GM18907 (cell line): ENCODE measurements around the gene RGS7BP.
"Not testable (repeated sequence)": the region's sequence is repeated elsewhere in the genome, so short reads cannot be mapped to it uniquely, and the experiment has no call there.

Experiments used
- ATAC-seq: cut with Tn5 transposase; IDR thresholded peaks from one replicate; pipeline ENCODE4 v1.9.1; 2021; ENCODE audit warnings: mild to moderate bottlenecking, moderate library complexity; ENCODE audit not compliant: unreplicated experiment

RGS7BP gene

GRCh38 chr5:64557911-64558310 is 52.1 kb downstream of the RGS7BP start:
- ATAC-seq, result no peak

DNA sequence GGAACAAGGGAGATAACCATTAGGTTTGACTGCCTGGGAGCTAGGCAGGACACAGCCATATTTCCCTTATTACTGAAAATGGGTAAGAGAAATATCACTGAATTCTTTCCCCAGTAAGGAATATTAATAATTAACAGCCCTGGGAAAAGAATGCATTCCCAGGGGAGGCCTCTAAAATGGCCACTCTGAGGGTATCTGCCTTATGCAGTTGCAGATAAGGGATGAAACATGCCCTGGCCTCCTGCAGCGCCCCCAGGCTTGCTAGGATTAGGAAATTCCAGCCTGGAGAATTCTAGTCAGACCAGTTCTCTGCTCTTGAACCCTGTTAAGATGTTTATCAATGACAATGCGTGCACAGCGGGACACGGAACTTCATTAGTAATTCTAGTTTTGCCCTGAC is 52.8 kb downstream of the RGS7BP start:
- ATAC-seq, result not testable (repeated sequence)

DNA sequence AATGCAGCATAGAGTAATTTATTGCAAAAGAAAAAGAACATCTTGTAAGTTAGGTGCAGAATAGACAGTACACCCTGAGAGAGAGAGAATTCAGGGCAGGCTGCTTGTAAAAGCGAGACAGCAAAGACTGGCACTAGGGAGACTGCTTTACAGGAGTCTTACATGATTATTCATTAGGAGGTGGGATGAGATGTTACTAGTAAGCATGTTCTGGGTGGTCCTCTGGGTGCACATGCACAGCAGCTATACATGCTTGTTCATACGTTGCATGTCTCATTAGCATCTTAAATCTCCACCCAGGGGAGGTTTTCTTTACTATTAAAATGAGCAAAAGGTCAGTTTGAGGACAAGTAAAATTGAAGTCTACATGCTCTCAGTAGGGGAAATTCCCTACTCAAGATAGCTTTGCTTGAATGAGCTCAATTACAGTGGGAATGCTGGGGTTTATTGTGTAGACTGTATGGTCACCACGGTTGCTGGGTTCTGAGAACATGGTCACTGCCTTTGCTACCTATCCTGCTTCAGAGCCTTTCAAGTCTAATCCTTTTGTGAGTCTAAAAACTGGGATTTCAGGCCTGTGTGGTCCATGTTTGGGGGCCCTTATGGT is 60.6 kb downstream of the RGS7BP start:
- no peak for ATAC-seq

GRCh38 chr5:64569858-64570257 is 64.0 kb downstream of the RGS7BP start:
- no peak for ATAC-seq

DNA sequence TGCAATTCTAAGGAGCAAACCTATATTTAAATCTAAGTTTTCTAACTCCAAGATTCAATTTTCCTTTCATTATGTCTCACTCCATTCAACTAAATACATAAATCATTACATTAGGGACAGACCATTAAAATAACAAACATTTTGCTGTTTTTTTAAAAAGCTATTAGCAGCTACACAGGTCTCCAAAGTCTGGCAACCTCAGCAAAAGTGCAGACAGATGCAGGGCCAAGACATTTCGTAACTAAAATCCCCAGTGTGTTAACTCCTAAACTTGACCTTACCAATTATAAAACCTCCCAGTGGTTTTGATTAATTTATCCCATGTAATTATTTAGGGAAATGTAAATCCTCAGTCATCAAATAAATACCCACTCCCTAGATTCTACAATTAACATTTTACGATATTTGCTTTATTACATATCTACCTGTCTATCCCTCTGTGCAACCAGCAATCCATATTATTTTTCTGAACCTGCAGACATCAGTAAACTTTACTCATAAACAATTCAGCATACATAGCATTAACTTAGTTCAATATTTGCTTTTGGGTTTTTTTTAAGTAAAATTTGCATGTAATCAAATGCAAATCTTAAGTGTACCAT is 64.7 kb downstream of the RGS7BP start:
- no peak for ATAC-seq

- no peak for ATAC-seq
Measured at GRCh38 chr5:64575561-64575960, 69.7 kb downstream of the RGS7BP start.

DNA sequence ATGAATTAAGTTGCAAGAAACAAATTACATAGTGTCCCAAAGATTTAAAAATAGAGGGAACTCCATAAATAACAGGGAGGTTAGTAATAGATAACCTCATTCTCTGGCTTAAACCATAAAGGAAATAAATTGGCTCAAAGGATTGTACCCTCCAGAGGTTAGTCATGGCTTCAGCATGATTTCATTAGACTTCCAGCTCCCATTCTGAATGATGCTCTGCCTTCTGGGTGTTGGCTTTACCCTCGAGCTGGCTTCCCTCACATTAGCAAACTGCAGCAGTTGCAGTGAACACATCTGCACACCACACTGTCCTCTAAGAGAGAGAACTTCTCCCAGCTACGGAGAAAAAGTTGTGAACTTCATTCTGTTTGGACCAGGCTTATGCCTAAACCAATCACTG is 70.4 kb downstream of the RGS7BP start:
- ATAC-seq, result no peak

DNA sequence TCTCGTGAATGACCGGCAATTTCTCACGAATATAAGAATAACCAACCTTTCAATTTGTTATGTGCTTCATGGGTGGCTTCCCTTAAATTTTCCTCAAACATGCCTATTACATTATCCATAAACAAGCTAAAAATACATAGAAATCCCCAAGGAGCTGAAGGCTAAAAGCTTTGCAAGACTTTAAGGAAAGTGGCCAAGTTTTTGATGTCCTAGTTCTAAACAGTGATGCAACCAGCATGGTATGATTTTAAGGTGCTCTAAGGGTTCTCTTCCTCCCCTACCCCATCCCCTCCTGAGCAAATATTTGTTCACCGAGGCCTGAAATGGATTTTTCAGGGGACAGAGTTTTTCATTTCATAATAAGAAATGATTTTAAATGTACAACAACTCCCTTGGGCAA is 79.8 kb downstream of the RGS7BP start:
- ATAC-seq, result no peak

DNA sequence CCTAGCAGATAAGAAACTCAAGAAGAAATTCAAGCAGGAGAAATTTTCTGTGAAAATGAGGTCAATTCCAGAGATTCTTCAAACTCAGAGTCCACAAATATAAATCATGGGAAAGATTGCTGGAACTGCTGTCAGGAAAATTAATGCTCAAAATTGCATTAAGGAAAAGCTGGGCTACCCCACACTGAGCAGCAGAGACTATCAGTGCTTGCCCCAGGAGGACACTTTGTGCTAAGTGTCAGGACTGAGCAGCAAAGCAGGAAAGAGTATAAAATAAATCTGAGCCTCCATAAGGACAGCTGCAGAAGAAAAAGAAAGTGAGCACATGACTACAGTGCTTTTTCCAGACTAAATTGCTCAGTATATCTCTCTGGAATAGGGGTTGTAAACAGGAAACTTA is 81.6 kb downstream of the RGS7BP start:
- no peak for ATAC-seq

DNA sequence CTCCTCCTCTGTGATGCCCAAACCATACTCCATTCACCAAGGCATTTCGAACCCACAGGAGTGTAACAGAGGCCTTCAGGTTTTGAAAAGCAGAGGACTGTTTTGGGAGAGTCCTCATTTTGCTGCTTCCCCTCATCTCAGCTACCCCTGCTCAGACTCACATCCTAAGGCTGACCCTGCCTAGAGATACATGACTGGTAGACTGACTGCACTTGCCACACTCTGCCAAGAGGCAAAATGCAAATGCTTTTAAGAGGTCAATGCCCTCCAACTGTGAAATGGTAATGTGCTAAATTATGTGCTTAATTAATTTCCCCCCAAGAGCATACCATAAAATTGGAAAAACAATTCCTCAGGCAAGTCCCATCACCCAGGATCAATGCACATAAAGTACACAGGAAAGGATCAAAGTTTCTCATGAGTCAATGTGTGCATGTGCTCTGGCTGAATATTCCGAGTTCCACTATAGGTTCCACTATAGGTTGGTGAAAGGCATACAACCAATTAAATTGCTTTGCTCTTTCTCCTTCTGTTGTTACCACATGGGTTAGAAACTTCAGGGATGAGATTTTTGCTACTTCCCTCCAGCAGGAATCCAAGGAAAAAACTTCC is 87.0 kb downstream of the RGS7BP start:
- ATAC-seq, result no peak

DNA sequence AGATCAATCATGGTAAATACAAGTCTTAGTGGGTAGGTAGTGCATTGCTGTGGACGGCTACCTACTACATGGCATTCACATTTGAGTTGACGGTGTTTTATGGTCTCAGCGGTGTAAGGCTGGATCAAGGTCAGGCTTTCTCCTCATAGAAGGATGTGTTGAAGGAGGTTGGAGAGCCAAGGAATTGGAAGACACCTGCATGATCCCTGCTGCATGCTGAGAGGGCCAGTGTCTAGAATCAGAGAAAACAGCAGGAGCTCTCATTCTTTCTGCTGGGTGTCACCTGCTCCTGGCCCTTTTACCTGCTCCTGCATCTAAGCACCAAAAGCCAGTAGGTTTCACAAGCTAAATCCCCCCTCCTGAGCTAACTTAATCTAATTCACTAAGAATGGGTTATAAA is 88.2 kb downstream of the RGS7BP start:
- ATAC-seq, result no peak

DNA sequence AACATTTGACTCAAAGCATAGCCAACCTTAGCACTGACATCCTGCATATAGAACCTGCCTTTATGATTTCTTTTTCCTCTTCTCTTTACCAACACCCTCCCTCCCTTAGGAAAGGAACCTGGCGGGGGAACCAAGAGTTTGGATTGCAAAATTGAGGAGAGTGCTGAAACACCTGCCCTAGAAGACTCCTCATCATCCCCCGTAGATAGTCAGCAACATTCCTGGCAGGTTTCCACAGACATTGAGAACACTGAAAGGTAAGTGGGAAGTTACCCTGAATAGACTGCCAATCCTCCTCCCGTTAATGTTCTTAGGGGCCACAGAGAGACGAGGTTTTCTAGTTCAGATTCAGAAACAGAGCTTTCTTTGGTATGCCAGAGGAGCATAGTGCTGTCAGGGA is 88.8 kb downstream of the RGS7BP start:
- no peak for ATAC-seq

DNA sequence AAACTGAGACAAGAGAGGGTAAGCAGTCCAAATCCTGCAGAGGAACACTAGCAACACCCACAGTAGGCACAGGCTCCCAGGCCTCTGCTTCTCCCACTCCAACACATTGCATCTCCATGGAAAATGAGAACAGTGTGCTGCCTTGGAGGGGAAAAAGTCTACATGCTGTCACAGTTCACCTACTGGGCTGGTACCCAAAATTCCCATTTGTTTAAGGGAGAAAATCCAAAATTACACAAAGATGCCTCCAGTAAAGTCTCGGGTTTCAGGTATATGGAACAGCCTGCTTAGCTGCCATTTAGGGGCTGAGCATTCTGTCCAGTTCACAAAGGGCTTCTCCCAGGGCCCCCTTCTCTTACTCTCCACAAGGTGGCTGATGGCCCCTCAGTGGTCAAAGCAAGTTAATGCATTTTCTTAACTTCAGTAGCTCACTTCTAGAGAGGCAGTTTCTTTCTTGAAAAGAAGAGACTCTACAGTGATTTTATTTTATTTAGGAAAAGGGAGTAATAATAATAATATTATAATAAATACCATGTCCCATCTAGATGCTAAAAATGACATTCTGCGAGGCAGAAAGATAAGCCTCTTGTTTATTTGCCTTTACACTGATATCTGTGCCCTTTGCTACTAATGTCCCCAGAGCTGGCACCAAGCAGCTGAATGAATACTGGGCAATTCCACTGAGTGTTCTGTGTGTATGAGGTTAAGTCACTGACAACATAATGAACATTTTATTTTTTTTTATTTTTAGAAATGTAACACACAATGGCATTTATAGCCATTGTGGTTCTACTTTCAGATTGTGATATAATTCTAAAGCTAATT is 89.4 kb downstream of the RGS7BP start:
- ATAC-seq, result peak; percentile 54

DNA sequence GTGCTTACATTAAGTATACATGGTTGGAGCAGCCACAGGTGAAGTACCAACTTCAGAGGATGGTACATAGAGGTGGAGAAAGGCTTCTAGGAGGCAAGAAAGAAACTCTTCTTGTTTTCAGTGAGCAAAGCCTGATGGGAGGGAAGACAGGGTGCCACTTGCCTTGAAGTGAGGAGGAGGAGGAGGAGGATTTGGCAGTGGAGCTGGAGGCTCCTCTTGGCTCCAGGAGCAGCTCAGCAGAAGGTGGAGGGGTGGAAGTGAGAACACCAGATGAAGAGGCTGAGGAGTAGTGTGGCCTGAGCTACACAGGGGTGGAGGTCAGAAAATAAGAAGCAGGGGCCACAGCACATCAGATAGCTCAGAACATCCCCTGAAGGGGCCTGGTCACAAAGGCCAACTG is 93.4 kb downstream of the RGS7BP start:
- ATAC-seq, result no peak

DNA sequence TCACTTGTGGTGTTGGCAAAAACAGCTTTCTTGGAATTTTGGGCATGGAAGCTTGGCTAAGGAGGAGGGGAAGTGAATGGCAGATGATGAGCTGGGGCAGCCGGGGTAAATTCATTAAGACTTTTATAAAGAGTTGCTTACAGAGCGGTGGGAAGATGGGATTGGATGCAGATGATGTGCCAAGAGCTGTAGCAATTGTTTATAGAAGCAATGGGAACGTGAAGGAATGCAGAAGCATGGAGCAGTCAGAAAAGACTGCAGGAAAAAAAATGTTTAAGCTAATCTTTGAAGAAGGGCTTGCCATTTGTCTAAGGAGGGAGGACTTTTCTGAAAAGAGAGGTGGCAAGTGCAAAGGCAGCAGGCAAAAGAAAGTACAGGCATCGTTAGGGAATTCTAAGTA is 97.9 kb downstream of the RGS7BP start:
- ATAC-seq, result no peak

DNA sequence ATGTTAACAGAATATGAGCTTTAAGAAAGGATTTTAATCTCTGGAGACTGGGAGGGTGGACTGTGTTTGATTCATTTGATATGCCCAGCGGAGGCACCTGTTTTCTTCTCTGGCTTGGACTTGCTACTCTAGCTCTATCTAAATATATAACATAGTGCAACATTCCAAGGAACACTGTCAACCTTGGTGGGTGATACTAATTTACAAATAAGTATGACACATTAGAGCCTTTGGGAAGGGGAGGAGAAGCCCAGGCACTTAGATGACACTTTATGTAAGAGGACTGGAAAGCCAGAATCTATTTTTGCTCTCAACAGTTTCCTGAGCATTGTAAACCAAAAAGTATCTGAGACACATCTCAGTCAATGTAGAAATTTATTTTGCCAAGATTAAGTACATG is 101.1 kb downstream of the RGS7BP start:
- ATAC-seq, result no peak

GRCh38 chr5:64612344-64612961 is 106.6 kb downstream of the RGS7BP start:
- ATAC-seq, result peak; percentile 43

DNA sequence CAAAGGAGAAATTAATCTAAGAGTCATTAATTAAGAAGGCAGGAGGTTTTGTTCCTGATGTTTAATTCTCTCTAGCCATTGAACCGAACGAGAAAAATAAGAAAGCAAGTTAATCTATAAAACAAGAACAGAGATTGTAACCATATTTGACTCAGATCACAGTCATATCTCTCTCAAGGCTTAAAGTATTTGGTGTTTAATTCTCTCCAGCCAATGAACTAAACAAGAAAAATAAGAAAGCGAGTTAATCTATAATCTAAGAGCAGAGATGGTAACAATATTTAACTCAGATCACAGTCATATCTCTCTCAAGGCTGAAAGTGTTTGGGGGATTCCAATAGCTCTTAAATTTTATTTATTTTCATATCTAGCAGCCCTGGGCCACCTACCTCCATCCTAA is 110.1 kb downstream of the RGS7BP start:
- peak; percentile 93 for ATAC-seq

DNA sequence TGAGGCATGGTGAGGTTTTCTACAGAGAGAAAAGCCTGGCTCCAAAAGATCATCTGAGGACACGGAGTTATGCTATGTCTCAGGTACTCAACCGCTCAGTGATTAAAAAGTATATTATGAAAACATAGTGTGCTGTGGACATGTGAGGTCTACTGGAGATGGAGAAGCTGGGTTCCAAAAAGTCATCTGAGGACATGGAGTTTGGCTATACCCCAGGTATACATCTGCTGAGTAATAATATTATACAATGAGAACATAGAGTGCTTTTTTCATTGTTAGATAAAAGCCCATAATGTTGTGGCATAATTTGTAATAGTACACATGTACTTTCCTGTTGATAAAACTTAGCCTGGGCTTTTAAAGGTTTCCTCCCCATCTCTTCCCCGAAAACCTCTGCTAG is 113.8 kb downstream of the RGS7BP start:
- ATAC-seq, result no peak

- ATAC-seq, result peak; percentile 75
Measured at GRCh38 chr5:64622991-64623390, 117.2 kb downstream of the RGS7BP start.

DNA sequence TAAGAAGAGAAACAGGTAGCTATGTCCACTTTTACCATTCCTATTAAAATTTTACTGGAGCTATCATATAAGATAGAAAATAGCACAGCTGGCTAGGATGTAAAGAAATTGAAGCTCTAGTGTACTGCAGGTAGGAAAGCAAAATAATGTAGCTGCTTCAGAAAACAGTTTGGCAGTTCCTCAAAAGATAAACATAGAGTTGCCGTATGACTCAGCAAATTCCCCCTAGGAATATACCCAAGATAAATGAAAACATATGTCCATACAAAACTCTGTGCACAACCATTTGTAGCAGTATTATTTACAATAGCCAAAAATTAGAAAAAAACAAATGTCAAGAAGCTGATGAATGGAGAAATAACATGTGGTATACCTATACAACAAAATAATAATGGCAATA is 119.9 kb downstream of the RGS7BP start:
- ATAC-seq, result no peak
